Omental fat pad (tissue), 4 donors: ENCODE data around the gene NOC4L. TPM values are rescaled to one million over a fixed set of nuclear protein-coding genes. Genes with fewer than 3 reads are reported as not detected.

Source experiments
- ATAC-seq: fragments of 150-250 bp; one replicate; pipeline ENCODE4 v1.9.1; 2016; ENCODE audit warnings: mild to moderate bottlenecking, moderate library complexity; ENCODE audit not compliant: low FRiP score
- DNase-seq: peaks from one replicate; pipeline ENCODE4 v3.0.0-alpha.2; 2019; ENCODE audit warnings: low spot score
- CTCF ChIP-seq, 3 donors: fragments of 450-650 bp; IDR thresholded peaks; one replicate each; pipeline ENCODE4 v1.5.1; 2016 to 2017; ENCODE audit warnings: antibody characterized with exemption in 3 of 3, mild to moderate bottlenecking in 3 of 3, moderate library complexity in 2 of 3
- total RNA-seq, 4 donors: library from RNA; depleted of rRNA; stranded (reverse); fragments of >200 nt; gene quantifications; one replicate each; pipeline ENCODE4 v1.1.0, GENCODE V29; 2016

NOC4L gene
- total RNA-seq, 4 donors from 2014 or later, result 6.4 to 16.1 (median 9.3) TPM

- DNase-seq (no peak), ATAC-seq (no peak)
- no peak for TF ChIP-seq CTCF (IDR thresholded peaks at IDR 0.05)
These were observed 6.7 kb upstream of the NOC4L start for GRCh38 chr12:132137483-132138125.

- no peak for ATAC-seq
- TF ChIP-seq CTCF (IDR thresholded peaks at IDR 0.05), result no peak
- no peak for DNase-seq
These were observed 5.1 kb upstream of the NOC4L start for GRCh38 chr12:132138941-132139871.

- DNase-seq, result no peak
- TF ChIP-seq CTCF (IDR thresholded peaks at IDR 0.05), result no peak
- no peak for ATAC-seq
These were observed 4.3 kb upstream of the NOC4L start for GRCh38 chr12:132139912-132140311.

- ATAC-seq (no peak), DNase-seq (no peak)
- TF ChIP-seq CTCF (IDR thresholded peaks at IDR 0.05), result no peak
These were observed 3.8 kb upstream of the NOC4L start for GRCh38 chr12:132140501-132140900.

- DNase-seq (no peak), ATAC-seq (no peak)
These were observed 3.1 kb upstream of the NOC4L start for GRCh38 chr12:132140918-132141841.

More at GRCh38 chr12:132140918-132141841, 3.1 kb upstream of the NOC4L start:
- TF ChIP-seq CTCF (IDR thresholded peaks at IDR 0.05), result no peak
